HG03060 (cell line): Measurements from ENCODE around the gene SMIM14.
A peak's percentile ranks its signal among the peaks of the same experiment; 100 is the strongest.
"Not testable (repeated sequence)": the region's sequence is repeated elsewhere in the genome, so short reads cannot be mapped to it uniquely, and the experiment has no call there.

Source experiments
- ATAC-seq: cut with Tn5 transposase; IDR thresholded peaks from one replicate; pipeline ENCODE4 v1.9.1; 2021; ENCODE audit warnings: low read depth, moderate number of reproducible peaks; ENCODE audit not compliant: unreplicated experiment

The SMIM14 gene

DNA sequence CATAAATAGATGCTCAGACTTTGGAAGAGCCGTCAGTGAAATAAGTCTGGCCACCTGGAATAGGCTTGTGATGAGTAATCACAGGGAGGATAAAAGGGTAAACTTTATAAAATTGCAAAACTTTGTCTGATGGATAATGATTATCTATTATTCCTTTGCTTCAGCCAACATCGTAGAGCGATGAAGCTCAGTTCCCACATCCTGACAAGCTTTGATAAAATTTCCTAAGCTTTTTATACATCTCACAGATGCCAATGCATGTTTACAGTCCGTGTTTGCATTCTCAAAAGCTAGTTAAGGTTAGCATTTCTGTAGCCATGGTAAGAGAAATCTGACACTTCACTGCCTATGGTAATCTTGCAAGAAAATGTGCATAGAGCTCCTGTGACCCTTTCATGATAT lies 96.1 kb downstream of the SMIM14 start:
- ATAC-seq: no peak

DNA sequence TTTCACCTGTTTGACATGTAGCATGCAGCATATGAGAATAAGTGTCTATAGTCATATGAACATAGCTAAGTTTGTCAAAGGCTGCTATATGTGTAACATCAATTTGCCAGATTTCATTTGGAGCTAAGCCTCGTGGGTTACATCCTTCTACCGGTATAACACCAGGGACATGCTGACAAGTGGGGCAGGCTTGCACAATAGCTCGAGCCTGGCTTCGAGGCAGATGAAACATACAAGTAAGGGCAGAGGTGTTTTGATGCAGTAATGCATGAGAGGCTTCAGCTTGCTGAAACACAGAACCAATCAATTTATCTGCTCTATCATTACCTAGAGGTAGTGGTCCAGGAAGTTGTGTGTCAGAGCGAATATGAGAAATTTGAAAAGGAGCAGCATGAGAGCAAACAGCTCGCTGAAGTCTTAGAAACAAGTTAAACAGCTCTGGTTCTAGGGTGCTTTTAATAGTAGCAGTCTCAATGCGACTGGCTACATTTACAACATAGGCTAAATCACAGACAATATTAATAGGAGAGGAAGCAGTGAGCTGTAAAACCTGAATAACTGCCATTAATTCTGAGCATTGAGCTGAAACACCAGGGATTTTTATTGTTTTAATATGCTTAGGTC lies 96.6 kb downstream of the SMIM14 start:
- no peak for ATAC-seq

DNA sequence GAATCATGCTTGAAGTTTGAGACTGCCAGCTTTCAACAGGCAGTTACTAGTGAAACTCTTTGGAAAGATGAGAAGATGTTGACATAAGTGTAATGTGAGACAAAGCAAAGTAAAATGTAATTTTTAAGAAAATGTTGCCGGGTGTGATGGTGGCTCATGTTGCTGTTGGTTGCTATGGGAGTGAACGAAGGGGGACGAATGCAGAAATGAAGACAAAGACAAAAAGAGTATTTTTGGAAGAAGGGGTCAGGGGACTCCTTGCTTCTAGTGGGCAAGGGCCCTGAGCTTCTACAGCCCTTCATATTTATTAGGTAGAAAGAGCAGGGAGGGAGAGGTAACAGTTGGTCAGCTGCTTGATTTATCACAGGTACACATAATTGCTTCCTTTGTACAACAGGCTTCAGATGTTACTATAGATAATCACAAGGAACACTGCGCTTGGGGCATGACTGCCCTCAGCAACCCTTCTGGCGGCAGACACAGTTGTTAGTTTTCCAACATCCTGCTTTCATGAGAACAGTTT lies 99.5 kb downstream of the SMIM14 start:
- ATAC-seq: no peak

DNA sequence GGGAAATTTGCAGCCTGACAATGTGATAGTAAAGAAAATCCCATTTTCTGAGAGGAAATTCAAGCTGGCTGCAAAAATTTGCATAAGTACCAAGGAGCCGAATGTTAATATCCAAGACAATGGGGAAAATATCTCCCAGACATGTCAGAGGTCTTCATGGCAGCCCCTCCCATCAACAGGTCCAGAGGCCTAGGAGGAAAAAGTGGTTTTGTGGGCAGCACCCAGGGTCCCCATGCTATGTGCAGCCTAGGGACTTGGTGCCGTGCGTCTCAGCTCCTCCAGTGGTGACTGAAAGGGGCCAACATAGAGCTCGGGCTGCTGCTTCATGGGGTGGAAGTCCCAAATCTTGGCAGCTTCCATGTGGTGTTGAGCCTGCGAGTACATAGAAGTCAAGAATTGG lies 105.1 kb downstream of the SMIM14 start:
- no peak for ATAC-seq

DNA sequence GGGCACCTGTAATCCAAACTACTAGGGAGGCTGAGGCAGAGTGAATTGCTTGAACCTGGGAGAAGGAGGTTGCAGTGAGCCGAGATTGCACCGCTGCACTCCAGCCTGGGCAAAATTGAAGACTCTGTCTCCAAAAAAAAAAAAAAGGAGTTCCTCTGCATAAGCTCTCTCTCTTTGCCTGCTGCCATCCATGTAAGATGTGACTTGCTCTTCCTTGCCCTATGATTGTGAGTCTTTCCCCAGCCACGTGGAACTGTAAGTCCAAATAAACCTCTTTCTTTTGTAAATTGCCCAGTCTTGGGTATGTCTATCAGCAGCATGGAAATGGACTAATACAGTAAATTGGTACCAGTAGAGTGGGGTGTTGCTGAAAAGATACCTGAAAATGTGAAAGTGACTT lies 106.4 kb downstream of the SMIM14 start:
- not testable (repeated sequence) for ATAC-seq

DNA sequence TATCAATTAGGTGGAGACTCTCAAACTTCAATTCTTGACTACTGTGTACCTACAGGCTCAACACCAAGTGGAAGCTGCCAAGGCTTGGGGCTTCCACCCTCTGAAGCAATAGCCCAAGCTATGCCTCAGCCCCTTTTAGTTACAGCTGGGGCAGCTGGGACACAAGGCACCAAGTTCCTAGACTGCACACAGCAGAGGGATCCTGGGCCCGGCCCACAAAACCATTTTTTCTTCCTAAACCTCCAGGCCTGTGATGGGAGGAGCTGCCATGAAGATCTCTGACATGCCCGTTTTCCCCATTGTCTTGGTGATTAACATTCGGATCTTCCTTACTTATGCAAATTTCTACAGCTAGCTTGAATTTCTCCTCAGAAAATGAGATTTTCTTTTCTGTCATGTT lies 108.0 kb downstream of the SMIM14 start:
- no peak for ATAC-seq

DNA sequence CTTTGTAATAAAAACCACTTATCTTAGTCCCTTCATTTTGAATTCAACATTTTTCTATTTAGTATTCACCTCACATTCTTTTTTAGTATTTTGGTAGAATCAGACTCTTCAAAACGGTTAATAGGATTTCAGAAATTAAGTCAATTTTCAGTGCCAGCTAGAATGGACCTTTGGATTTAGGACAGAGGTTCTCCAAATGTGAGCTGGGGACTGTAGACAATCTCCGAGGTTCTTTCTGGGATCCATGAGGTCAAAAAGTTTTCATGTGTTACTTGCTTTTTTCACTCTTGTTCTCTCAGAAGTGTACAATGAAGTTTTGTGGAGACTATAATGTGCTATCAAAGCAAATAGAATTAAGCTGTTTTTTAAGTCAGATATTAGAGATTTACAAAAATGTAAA lies 109.1 kb downstream of the SMIM14 start:
- no peak for ATAC-seq

DNA sequence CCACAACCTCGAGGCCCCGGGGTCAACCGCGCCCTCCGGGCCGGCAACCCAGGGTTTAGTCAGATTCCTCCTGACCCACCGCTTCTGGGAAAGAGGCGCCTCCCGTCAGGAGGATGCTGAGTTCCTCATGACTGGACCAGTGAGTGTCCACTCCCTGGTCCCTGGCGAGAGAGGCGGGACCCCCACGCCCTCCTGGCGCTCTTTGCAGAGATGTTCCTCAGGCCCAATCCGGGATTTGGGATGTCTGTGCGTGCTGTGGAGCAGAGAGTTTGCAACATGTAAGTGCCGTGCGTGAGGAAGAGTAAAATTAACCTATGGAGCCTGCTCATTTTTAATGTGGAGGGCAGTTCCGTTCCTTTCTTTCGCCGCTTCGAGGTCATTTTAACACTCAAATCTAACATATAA lies 110.6 kb downstream of the SMIM14 start:
- no peak for ATAC-seq

DNA sequence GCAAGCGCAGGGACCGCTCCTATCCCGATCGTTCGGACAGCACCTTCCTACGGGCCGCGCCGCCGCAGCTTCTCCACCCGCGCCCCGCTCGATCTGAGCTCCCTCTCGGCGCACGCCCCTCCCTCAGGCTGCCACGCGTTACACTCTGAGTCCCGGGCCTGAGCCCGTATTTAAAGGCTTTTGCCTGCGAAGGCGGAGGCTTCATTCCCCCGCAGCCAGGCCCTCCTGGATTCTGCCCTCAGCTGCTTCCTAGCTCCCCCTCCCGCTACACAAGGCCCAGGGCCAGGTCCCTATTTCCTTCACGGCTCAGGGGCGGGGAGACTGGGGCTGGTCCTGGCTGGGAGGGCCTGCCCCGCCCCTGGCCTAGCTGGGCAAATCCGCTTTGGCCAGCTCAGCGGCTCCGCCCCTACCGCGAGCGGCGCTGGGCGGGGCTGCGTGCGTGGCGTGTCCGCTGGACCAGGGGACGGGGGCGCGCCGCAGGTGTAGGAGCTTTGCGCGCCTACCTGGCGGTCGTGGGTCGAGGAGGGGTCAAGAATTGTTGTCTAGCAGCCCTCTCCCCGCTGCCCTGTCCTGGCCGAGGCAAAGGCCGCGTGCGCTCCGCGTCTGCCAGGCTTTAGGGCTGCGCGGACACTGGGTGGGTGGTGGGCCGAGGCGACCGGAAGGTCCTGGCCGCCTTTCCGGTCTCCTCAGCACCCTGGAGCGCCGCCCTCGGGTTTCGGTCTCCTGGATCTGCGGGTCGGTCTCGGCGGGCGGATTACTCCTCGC lies 111.2 kb downstream of the SMIM14 start, which contains the start of gene UGDH:
UGDH (minus strand) TSS at position 144 of the 765 bp plus-strand sequence. CDS start 5,927 bp downstream, outside the sequence.
- ATAC-seq: peak; percentile 84

DNA sequence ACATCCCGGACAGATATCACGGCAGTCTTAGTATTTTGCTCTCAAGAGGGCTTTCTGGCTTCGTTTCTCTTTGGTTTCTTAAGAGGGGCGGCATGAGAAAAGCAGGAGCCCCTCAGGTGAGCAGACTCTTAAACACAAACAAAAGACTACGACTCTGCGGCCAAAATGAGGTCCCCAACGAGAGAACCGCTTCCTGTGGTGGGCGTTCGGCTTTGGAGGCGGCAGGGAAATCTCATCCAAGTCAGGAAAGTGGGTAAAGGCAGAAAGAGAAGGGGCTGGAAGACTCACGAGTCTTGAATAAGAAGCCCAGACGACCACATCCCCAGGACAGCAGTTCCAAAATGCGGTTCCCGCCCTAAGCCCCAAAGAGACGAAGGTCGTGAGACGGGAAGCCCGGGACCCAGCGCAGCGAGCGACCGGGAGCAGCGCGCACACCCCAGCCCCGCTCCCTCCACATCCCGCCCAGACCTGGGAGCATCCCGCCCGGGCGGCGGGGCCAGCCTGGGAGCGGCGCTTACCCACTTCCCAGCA lies 111.8 kb downstream of the SMIM14 start:
- ATAC-seq: no peak

DNA sequence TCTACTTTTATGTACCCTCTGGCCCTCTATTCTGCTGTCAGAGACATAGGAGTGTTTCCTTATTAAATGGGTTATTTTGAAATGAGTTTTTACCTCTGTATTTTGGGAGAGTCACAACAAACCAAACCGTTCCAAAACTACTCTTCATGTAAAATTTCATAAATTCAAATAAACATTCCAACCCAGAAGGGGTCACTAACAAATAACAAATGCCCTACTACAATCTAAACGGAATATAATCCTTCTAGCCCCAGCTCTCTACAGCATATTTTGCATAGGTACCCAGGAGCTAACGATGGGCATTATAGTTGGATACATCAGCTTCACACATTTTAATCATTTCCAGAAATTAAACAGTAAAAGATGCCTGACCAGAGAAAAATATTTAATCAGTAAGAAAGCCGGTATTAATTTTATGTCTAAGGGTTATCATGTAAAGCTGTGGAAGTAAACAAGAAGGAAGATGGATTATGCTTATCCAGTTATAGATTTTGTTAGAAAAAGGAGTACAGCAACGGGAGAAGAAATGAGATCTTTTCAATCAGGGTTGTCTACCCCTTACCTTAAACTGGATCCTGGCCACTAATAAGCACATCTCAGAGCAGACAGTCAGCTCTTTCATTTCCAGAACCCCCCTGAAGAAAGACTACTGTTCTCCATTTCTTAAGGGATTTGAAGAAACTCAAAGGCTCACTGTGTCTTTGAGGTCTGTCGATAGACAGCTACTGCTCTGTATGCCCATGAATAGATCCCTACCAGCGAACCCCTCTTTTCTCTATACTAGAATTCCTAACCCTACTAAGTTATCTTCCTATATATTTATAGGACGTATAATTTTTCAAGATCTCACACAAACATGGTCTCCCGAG lies 112.6 kb downstream of the SMIM14 start:
- ATAC-seq: no peak

DNA sequence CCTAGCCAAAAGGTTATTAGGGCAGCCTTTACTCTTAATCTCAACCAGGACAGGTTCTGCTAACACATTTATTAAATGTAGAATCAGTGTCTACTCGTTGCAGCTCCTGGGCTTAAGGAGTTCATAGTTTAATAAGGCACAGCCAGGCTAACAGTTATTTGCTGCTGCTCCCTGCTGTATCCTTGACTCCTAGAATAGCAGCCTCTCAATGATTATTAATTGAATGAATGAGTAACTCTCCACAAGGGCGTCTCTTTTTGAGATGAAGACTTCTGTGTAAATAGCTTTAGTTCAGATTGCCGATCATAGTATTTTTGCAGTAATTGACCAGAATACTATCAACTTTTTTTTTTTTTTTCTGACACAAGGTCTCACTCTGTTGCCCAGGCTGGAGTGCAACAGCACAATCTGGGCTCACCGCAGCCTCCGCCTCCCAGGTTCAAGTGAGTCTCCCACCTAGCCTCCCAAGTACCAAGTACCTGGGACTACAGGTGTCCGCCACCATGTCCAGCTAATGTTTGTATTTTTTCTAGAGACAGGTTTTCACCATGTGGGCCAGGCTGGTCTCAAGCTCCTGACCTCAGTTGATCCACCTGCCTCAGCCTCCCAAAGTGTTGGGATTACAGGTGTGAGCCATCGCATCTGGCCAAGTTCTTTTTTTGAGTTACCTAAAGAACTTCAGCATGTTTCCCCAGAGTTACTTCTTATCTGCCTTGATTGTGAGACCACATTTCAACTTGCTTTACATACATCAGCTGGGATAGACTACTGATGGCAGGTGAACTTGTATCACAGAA lies 114.3 kb downstream of the SMIM14 start:
- ATAC-seq: no peak

DNA sequence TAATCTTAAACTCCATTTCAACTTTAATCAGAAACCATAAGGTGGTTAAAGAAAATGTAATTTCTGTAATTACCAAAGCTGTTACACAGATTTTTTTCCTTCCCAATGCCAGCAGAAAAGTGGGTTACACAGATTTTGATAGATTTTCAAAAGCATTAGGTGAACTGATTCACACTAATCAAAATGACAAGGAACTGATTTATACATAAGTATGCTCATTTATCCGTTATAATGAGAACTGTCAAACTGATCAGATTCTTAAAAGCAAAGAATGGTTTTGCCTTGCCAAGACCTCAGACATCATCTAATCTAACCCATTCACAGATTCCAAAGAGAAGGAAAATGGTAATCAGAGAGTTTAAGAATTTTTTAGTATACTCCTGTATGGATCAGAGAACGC lies 116.6 kb downstream of the SMIM14 start:
- ATAC-seq: no peak

DNA sequence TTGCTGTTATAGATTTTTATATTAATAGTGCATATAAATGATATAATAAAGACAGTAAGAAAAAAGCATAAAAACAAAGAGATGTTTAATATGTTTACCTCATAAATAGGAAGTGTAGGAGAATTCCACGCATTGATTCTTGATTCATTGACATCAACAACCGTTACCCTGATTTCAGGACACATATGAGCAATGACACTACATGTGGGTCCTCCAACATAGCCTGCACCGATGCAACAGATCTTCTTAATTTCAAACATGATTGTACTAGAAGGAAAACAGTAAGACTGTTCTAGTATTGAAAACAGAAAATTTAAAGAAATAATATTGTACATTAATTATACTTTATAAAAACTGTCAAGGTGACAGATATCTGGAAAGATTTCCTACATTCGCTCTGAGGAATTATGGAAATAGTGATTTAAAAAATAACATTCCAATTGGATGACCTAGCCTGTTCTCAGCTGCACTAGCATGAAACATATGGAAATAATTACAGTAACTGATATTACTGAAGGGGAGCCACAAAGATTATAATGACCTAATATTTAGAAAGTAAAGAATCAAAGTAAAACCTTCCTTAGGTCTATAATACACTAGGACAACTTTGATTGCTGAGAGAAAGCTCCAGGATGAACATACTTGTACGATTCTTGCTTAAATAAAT lies 117.3 kb downstream of the SMIM14 start:
- ATAC-seq: no peak

DNA sequence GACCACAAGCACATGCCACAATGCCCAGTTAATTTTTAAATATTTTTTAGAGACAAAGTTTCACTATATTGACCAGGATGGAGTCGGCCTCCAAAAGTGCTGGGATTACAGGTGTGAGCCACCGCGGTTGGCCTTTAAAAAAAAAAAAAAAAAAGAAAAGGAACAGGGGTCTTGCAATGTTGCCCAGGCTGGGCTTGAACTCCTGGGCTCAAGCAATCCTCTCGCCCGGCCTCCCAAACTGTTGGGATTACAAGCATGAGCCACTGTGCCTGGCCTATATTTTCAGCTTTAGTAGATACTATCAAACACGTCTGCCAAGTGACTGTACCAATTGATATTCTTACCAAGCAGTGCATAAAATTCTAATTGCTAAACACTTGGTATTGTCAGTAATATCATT lies 120.2 kb downstream of the SMIM14 start:
- no peak for ATAC-seq

DNA sequence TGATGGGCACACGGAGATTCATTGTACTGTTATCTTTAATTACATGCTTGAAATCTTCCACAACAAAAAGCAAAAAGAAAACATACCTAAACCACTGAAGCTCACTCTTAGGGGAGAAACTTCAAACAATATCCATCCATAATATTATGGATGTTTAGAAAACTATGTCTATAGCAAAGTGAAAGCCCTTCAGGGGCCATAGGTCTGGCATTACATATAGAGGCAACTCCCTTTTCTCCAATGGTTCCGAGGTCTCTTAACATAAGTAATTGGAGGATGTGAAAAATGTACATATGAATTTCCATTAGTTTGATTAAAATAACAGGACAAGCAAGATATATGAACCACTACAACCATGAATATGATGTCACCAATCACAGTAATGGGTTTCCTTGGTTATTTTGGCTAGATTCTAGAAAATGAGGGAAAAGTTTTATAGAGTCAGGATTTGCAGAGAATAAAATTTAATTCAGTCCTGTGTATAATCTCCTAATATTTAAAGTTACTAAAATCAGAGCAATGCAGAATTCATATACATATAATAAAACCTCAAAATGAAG lies 122.2 kb downstream of the SMIM14 start:
- no peak for ATAC-seq

DNA sequence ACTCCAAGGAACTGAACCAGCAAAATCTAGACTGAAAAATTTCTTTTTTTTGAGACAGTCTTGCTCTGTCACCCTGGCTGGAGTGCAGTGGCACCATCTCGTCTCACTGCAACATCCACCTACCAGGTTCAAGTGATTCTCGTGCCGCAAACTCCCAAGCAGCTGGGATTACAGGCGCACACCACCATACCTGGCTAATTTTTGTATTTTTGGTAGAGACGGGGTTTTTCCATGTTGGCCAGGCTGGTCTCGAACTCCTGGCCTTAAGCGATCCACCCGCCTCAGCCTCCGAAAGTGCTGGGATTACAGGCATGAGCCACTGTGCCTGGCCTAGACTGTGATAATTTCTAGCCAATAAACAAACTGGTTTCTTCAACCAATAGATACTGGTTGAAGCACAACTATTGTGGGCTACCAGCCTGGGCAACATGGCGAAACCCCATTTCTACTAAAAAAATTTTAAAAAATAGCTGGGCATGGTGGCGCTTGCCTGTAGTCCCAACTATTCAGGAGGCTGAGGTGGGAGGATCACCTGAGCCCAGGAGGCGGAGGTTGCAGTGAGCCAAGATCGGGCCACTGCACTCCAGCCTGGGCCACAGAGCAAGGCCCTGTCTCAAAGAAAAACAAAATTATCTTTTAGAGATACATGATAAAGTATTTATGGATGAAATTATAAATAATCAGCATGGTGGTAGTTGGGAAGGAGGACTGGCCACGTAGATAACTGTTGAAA lies 122.8 kb downstream of the SMIM14 start:
- ATAC-seq: not testable (repeated sequence)

DNA sequence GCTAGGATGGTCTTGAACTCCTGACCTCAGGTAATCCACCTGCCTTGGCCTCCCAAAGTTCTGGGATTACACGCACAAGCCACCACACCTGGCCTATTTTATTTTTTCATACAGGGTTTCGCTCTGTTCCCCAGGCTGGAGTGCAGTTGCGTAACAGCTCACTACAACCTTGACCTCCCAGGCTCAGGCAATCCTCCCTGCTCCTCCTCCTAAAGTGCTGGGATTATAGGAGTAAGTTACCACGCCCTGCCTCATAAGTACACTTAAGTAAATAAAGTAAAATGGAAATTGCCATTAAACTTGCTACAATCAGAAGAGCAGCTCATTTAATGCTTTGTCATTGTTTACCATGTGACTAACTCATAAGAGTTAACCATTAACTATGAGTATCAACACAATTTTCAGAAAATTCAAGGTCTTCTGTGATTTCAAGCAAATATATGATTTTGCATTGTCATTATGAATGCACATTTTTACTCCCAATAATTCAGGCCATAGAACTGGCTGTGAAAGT lies 123.7 kb downstream of the SMIM14 start:
- no peak for ATAC-seq
